Mesodermal cell (in vitro differentiated cells): ENCODE measurements around the gene FKBP1A.

ENCODE experiments used
- H3K27ac ChIP-seq: 2 replicates; pipeline ENCODE4 v1.7.0; 2013; ENCODE audit warnings: mild to moderate bottlenecking, low read depth, low read length, moderate library complexity; ENCODE audit not compliant: severe bottlenecking
- H3K36me3 ChIP-seq: 2 replicates; pipeline ENCODE4 v1.7.1; 2013; ENCODE audit warnings: mild to moderate bottlenecking, low read length, moderate library complexity; ENCODE audit not compliant: control insufficient read depth, insufficient read depth
- H3K4me1 ChIP-seq: one replicate; pipeline ENCODE4 v1.7.1; 2013; ENCODE audit warnings: mild to moderate bottlenecking, low read length; ENCODE audit not compliant: insufficient read depth, control insufficient read depth, poor library complexity, severe bottlenecking
- H3K4me3 ChIP-seq: 2 replicates; pipeline ENCODE4 v1.7.0; 2013; ENCODE audit warnings: low read length, control low read depth, mild to moderate bottlenecking; ENCODE audit not compliant: insufficient read depth, poor library complexity, severe bottlenecking; ENCODE audit errors: extremely low read depth
- H3K9me3 ChIP-seq: 2 replicates; pipeline ENCODE4 v1.7.1; 2013; ENCODE audit warnings: mild to moderate bottlenecking, low read length, moderate library complexity; ENCODE audit not compliant: control insufficient read depth
- WGBS, 2 experiments: methylation state at CpG; one replicate each; pipeline ENCODE4 v1.1.5; 2013; ENCODE audit warnings: missing lambda C conversion rate in 2 of 2; ENCODE audit not compliant: insufficient coverage in 2 of 2; 5-methylcytosine and 5-hydroxymethylcytosine counted together

Gene FKBP1A

GRCh38 chr20:1396264-1396663, 3.4 kb upstream of the FKBP1A start:
- peaks cover 10% of the 10 kb centered on the region for H3K9me3 ChIP-seq
- no peak overlapping the region for H3K27ac ChIP-seq
- H3K36me3 ChIP-seq: peaks cover 1% of the 10 kb centered on the region
- peaks cover 17% of the 10 kb centered on the region for H3K4me1 ChIP-seq
- no peak overlapping the region for H3K4me3 ChIP-seq
- 100% methylated on average over 1 of the region's 1 CpG; no CpG with 5 or more reads in 1 of the 2 experiments for WGBS, 2 experiments

GRCh38 chr20:1394686-1395085, 1.8 kb upstream of the FKBP1A start:
- Histone ChIP-seq H3K4me1 (peaks cover 28% of the 10 kb centered on the region), H3K9me3 (peaks cover 10% of the 10 kb centered on the region), H3K27ac (no peak overlapping the region), H3K36me3 (peaks cover 15% of the 10 kb centered on the region), H3K4me3 (no peak overlapping the region)
- 100% methylated on average over 1 of the region's 2 CpGs; no CpG with 5 or more reads in 1 of the 2 experiments for WGBS, 2 experiments

GRCh38 chr20:1393507-1393882, 641 bp upstream of the FKBP1A start:
- Histone ChIP-seq H3K4me3 (peak overlapping the region; percentile 78), H3K36me3 (peaks cover 26% of the 10 kb centered on the region), H3K9me3 (peaks cover 10% of the 10 kb centered on the region), H3K27ac (peak overlapping the region; percentile 17), H3K4me1 (peaks cover 39% of the 10 kb centered on the region)
- WGBS, 2 experiments: 74 to 88% methylated on average over 3 to 6 of the region's 7 CpGs

- Histone ChIP-seq H3K4me1 (peaks cover 45% of the 10 kb centered on the region), H3K4me3 (peak overlapping the region; percentile 78), H3K27ac (peak overlapping the region; percentile 67), H3K36me3 (peaks cover 37% of the 10 kb centered on the region), H3K9me3 (peaks cover 10% of the 10 kb centered on the region)
- 0% methylated on average over 11 to 13 of the region's 13 CpGs for WGBS, 2 experiments
Observed at GRCh38 chr20:1392443-1392692, 486 bp downstream of the FKBP1A start.

GRCh38 chr20:1391640-1392442, 1.0 kb downstream of the FKBP1A start:
- 3 to 8% methylated on average over 9 to 11 of the region's 16 CpGs for WGBS, 2 experiments
- Histone ChIP-seq H3K27ac (peak overlapping the region; percentile 67), H3K9me3 (peaks cover 4% of the 10 kb centered on the region), H3K36me3 (peaks cover 43% of the 10 kb centered on the region), H3K4me1 (peaks cover 43% of the 10 kb centered on the region), H3K4me3 (peak overlapping the region; percentile 78)

- Histone ChIP-seq H3K36me3 (peaks cover 53% of the 10 kb centered on the region), H3K4me1 (peaks cover 41% of the 10 kb centered on the region), H3K4me3 (peak overlapping the region; percentile 78), H3K27ac (no peak overlapping the region), H3K9me3 (no peaks in the 10 kb centered on the region)
- 83 to 87% methylated on average over 13 to 16 of the region's 16 CpGs for WGBS, 2 experiments
Observed at GRCh38 chr20:1390581-1391403, 2.1 kb downstream of the FKBP1A start.

- 82 to 92% methylated on average over 2 of the region's 6 CpGs for WGBS, 2 experiments
- Histone ChIP-seq H3K36me3 (peaks cover 62% of the 10 kb centered on the region), H3K9me3 (no peaks in the 10 kb centered on the region), H3K27ac (no peak overlapping the region), H3K4me1 (peaks cover 41% of the 10 kb centered on the region), H3K4me3 (no peak overlapping the region)
Observed at GRCh38 chr20:1389703-1390580, 2.9 kb downstream of the FKBP1A start.

GRCh38 chr20:1388741-1389483, 3.9 kb downstream of the FKBP1A start:
- H3K4me1 ChIP-seq: peaks cover 41% of the 10 kb centered on the region
- no peak overlapping the region for H3K27ac ChIP-seq
- H3K9me3 ChIP-seq: no peaks in the 10 kb centered on the region
- H3K4me3 ChIP-seq: no peak overlapping the region
- H3K36me3 ChIP-seq: peaks cover 67% of the 10 kb centered on the region
- 79 to 86% methylated on average over 9 to 10 of the region's 10 CpGs for WGBS, 2 experiments

GRCh38 chr20:1388253-1388652, 4.6 kb downstream of the FKBP1A start:
- Histone ChIP-seq H3K9me3 (no peaks in the 10 kb centered on the region), H3K4me3 (no peak overlapping the region), H3K4me1 (peaks cover 39% of the 10 kb centered on the region), H3K36me3 (peaks cover 71% of the 10 kb centered on the region), H3K27ac (no peak overlapping the region)
- 90 to 95% methylated on average over 5 to 6 of the region's 6 CpGs for WGBS, 2 experiments

GRCh38 chr20:1386323-1386722, 6.5 kb downstream of the FKBP1A start:
- peaks cover 40% of the 10 kb centered on the region for H3K4me1 ChIP-seq
- WGBS, 2 experiments: 93 to 100% methylated on average over 1 to 3 of the region's 4 CpGs
- H3K4me3 ChIP-seq: no peak overlapping the region
- H3K36me3 ChIP-seq: peaks cover 84% of the 10 kb centered on the region
- no peaks in the 10 kb centered on the region for H3K9me3 ChIP-seq
- no peak overlapping the region for H3K27ac ChIP-seq
